Naive thymus-derived CD4-positive, alpha-beta T cell (primary cell): ENCODE data around the gene FAM193A. TPM values are rescaled to one million over a fixed set of nuclear protein-coding genes. Genes with fewer than 3 reads are reported as not detected.

Source experiments
- ATAC-seq: fragments of 150-1000 bp; cut with Tn5 transposase; 2 replicates; pipeline ENCODE4 v1.10.0; 2021; ENCODE audit warnings: mild to moderate bottlenecking, moderate library complexity
- CTCF ChIA-PET: fragments of 350-600 bp; sonication (Branson Sonifier 250); formaldehyde crosslinking; loops from one replicate; lab custom pipeline; 2021; ENCODE audit warnings: antibody characterized with exemption; lab: Charles Lee
- POLR2A ChIA-PET: fragments of 350-600 bp; sonication (Branson Sonifier 250); formaldehyde crosslinking; loops from one replicate; lab custom pipeline; 2021; ENCODE audit warnings: antibody characterized with exemption, inconsistent platforms; lab: Charles Lee
- DNase-seq, 9 donors: peaks; one replicate each; pipeline versions ENCODE4 v3.0.0 to v3.0.0-alpha.2; 2020 to 2022; ENCODE audit warnings: mixed read lengths in 1 of 9
- H3K27ac ChIP-seq: one replicate; pipeline ENCODE4 v1.7.0; 2013; ENCODE audit warnings: mild to moderate bottlenecking, low read depth, low read length, moderate library complexity
- H3K27me3 ChIP-seq, 2 donors: one replicate each; pipeline ENCODE4 v1.7.0; 2013; ENCODE audit warnings: low read length in 2 of 2, mild to moderate bottlenecking in 2 of 2, moderate library complexity in 2 of 2; ENCODE audit not compliant: control insufficient read depth in 2 of 2, insufficient read depth in 2 of 2
- H3K36me3 ChIP-seq, 3 experiments: 1 replicate in 2 of 3; 2 replicates in 1 of 3; pipeline ENCODE4 v1.7.0; 2013; ENCODE audit warnings: low read length in 3 of 3, mild to moderate bottlenecking in 3 of 3, moderate library complexity in 1 of 3; ENCODE audit not compliant: insufficient read depth in 3 of 3, control insufficient read depth in 2 of 3
- H3K4me1 ChIP-seq, 2 donors: one replicate each; pipeline ENCODE4 v1.7.0; 2013; ENCODE audit warnings: low read length in 2 of 2, mild to moderate bottlenecking in 2 of 2, moderate library complexity in 1 of 2; ENCODE audit not compliant: control insufficient read depth in 2 of 2, insufficient read depth in 2 of 2
- H3K4me3 ChIP-seq: 2 replicates; pipeline ENCODE4 v1.7.0; 2013; ENCODE audit warnings: mild to moderate bottlenecking, low read length
- H3K9me3 ChIP-seq, 3 experiments: 1 replicate in 2 of 3; 2 replicates in 1 of 3; pipeline ENCODE4 v1.7.0; 2013; ENCODE audit warnings: low read length in 3 of 3; ENCODE audit not compliant: control insufficient read depth in 2 of 3
- H3K27ac Mint-ChIP-seq, 9 donors: one replicate each; pipeline ENCODE4 v1.8.0; 2020 to 2022; ENCODE audit warnings: mixed read lengths in 9 of 9, mild to moderate bottlenecking in 8 of 9, moderate library complexity in 5 of 9, inconsistent platforms in 2 of 9
- H3K27me3 Mint-ChIP-seq, 5 donors: one replicate each; pipeline ENCODE4 v1.8.0; 2021 to 2022; ENCODE audit warnings: mixed read lengths in 5 of 5, mild to moderate bottlenecking in 1 of 5
- H3K36me3 Mint-ChIP-seq, 5 donors: one replicate each; pipeline ENCODE4 v1.8.0; 2020 to 2022; ENCODE audit warnings: mixed read lengths in 5 of 5, mild to moderate bottlenecking in 3 of 5, inconsistent platforms in 1 of 5
- H3K4me1 Mint-ChIP-seq, 7 donors: one replicate each; pipeline ENCODE4 v1.8.0; 2020 to 2022; ENCODE audit warnings: mixed read lengths in 7 of 7, mild to moderate bottlenecking in 3 of 7, inconsistent platforms in 1 of 7
- H3K4me3 Mint-ChIP-seq, 10 donors: one replicate each; pipeline ENCODE4 v1.8.0; 2020 to 2022; ENCODE audit warnings: mild to moderate bottlenecking in 10 of 10, mixed read lengths in 10 of 10, moderate library complexity in 6 of 10, inconsistent platforms in 2 of 10
- H3K9me3 Mint-ChIP-seq, 11 donors: one replicate each; pipeline ENCODE4 v1.8.0; 2020 to 2022; ENCODE audit warnings: mixed read lengths in 11 of 11, mild to moderate bottlenecking in 4 of 11, inconsistent platforms in 1 of 11, moderate library complexity in 1 of 11
- intact Hi-C, 2 donors: fragments of 100-400 bp; cut with micrococcal nuclease; formaldehyde crosslinking; loops; one replicate each; pipeline ENCODE4 v1.15.1; 2023
- polyA plus RNA-seq, 2 donors: library from polyadenylated mRNA; unstranded; fragments of 300-500 nt; fragmentation: Illumina TruSeq; gene quantifications; one replicate each; pipeline ENCODE4 v1.2.3, GENCODE V29; 2021
- total RNA-seq, 6 experiments: library from RNA in 5 of 6; stranded (reverse) in 5 of 6; gene quantifications; 1 replicate in 5 of 6; 2 replicates in 1 of 6; pipeline ENCODE4 v1.2.3 and lab custom pipeline; 2021 to 2026

The FAM193A gene
- total and polyA plus RNA-seq, 7 experiments from 2014 or later: 2.2 to 47.2 (median 39.8) TPM

- peak overlapping the region in 1 of 9 donors; percentile 12 for H3K27ac Mint-ChIP-seq
- POLR2A ChIA-PET: no interaction called here
Observed at GRCh38 chr4:2619459-2619858, 83.0 kb downstream of the FAM193A start.

GRCh38 chr4:2621419-2621818, 85.0 kb downstream of the FAM193A start:
- no peaks in the 10 kb centered on the region for H3K27me3 ChIP-seq
- Mint-ChIP-seq H3K27me3 (no peaks in the 10 kb centered on the region), H3K27ac (peak overlapping the region in 4 of 9 donors; percentile 12 to 82 (median 58)), H3K4me1 (peaks cover 10 to 49% (median 44%) of the 10 kb centered on the region in 7 donors), H3K36me3 (peaks cover 0 to 11% (median 3%) of the 10 kb centered on the region in 5 donors), H3K9me3 (no peaks in the 10 kb centered on the region), H3K4me3 (peak overlapping the region in 2 of 10 donors; percentile 8 to 66)
- no peak overlapping the region for H3K27ac ChIP-seq
- no peaks in the 10 kb centered on the region for H3K4me1 ChIP-seq
- intact Hi-C loops: no loop called here
- ChIA-PET CTCF (no interaction called here), POLR2A (no interaction called here)
- no peaks in the 10 kb centered on the region for H3K9me3 ChIP-seq
- DNase-seq: no peak
- H3K36me3 ChIP-seq: peaks cover 0 to 21% (median 8%) of the 10 kb centered on the region in 3 experiments
- no peak for ATAC-seq
- no peak overlapping the region for H3K4me3 ChIP-seq

More at GRCh38 chr4:2619459-2619858, 83.0 kb downstream of the FAM193A start:
- Histone ChIP-seq H3K36me3 (peaks cover 0 to 3% (median 0%) of the 10 kb centered on the region in 3 experiments), H3K9me3 (no peaks in the 10 kb centered on the region), H3K27ac (no peak overlapping the region), H3K27me3 (no peaks in the 10 kb centered on the region), H3K4me1 (no peaks in the 10 kb centered on the region), H3K4me3 (no peak overlapping the region)
- CTCF ChIA-PET: no interaction called here
- no peak overlapping the region for H3K4me3 Mint-ChIP-seq
- H3K9me3 Mint-ChIP-seq: no peaks in the 10 kb centered on the region
- H3K4me1 Mint-ChIP-seq: peaks cover 13 to 62% (median 55%) of the 10 kb centered on the region in 7 donors
- ATAC-seq: no peak
- no peak for DNase-seq
- intact Hi-C loops: no loop called here
- H3K27me3 Mint-ChIP-seq: no peaks in the 10 kb centered on the region
- peaks cover 0 to 9% (median 2%) of the 10 kb centered on the region in 5 donors for H3K36me3 Mint-ChIP-seq

GRCh38 chr4:2623442-2623841, 87.0 kb downstream of the FAM193A start:
- Histone ChIP-seq H3K36me3 (peaks cover 0 to 38% (median 16%) of the 10 kb centered on the region in 3 experiments), H3K4me3 (no peak overlapping the region), H3K27ac (no peak overlapping the region), H3K27me3 (no peaks in the 10 kb centered on the region), H3K9me3 (no peaks in the 10 kb centered on the region), H3K4me1 (no peaks in the 10 kb centered on the region)
- ATAC-seq (no peak), DNase-seq (no peak)
- ChIA-PET POLR2A (no interaction called here), CTCF (no interaction called here)
- intact Hi-C loops: no loop called here
- no peak overlapping the region for H3K4me3 Mint-ChIP-seq
- H3K4me1 Mint-ChIP-seq: peaks cover 10 to 39% (median 35%) of the 10 kb centered on the region in 7 donors
- no peaks in the 10 kb centered on the region for H3K9me3 Mint-ChIP-seq
- H3K27ac Mint-ChIP-seq: peak overlapping the region in 3 of 9 donors; percentile 0 to 56 (median 45)
- peaks cover 0 to 13% (median 5%) of the 10 kb centered on the region in 5 donors for H3K36me3 Mint-ChIP-seq
- no peaks in the 10 kb centered on the region for H3K27me3 Mint-ChIP-seq

GRCh38 chr4:2624782-2625530, 88.5 kb downstream of the FAM193A start:
- no peaks in the 10 kb centered on the region for H3K9me3 ChIP-seq
- ChIA-PET CTCF (no interaction called here), POLR2A (no interaction called here)
- H3K4me3 Mint-ChIP-seq: no peak overlapping the region
- intact Hi-C loops: no loop called here
- H3K27ac Mint-ChIP-seq: peak overlapping the region in 1 of 9 donors; percentile 23
- DNase-seq: no peak
- H3K4me1 ChIP-seq: no peaks in the 10 kb centered on the region
- H3K27me3 ChIP-seq: no peaks in the 10 kb centered on the region
- H3K9me3 Mint-ChIP-seq: no peaks in the 10 kb centered on the region
- no peak overlapping the region for H3K27ac ChIP-seq
- no peak for ATAC-seq
- peaks cover 7 to 49% (median 21%) of the 10 kb centered on the region in 3 experiments for H3K36me3 ChIP-seq
- H3K36me3 Mint-ChIP-seq: peaks cover 0 to 13% (median 5%) of the 10 kb centered on the region in 5 donors
- H3K27me3 Mint-ChIP-seq: no peaks in the 10 kb centered on the region
- peaks cover 8 to 29% (median 26%) of the 10 kb centered on the region in 7 donors for H3K4me1 Mint-ChIP-seq
- H3K4me3 ChIP-seq: no peak overlapping the region

- POLR2A ChIA-PET: no interaction called here
- H3K4me3 ChIP-seq: no peak overlapping the region
- no peaks in the 10 kb centered on the region for H3K27me3 ChIP-seq
- CTCF ChIA-PET: no interaction called here
- H3K9me3 Mint-ChIP-seq: no peaks in the 10 kb centered on the region
- ATAC-seq: no peak
- H3K9me3 ChIP-seq: no peaks in the 10 kb centered on the region
- DNase-seq: no peak
- no peak overlapping the region for H3K27ac Mint-ChIP-seq
- H3K36me3 ChIP-seq: peaks cover 9 to 61% (median 31%) of the 10 kb centered on the region in 3 experiments
- H3K27me3 Mint-ChIP-seq: no peaks in the 10 kb centered on the region
- H3K4me3 Mint-ChIP-seq: no peak overlapping the region
- H3K27ac ChIP-seq: no peak overlapping the region
- H3K36me3 Mint-ChIP-seq: peaks cover 0 to 16% (median 5%) of the 10 kb centered on the region in 5 donors
- no peaks in the 10 kb centered on the region for H3K4me1 ChIP-seq
- intact Hi-C loops: no loop called here
- H3K4me1 Mint-ChIP-seq: peaks cover 4 to 20% (median 15%) of the 10 kb centered on the region in 7 donors
Observed at GRCh38 chr4:2626231-2626630, 89.8 kb downstream of the FAM193A start.

GRCh38 chr4:2630556-2631273, 94.3 kb downstream of the FAM193A start:
- H3K4me3 Mint-ChIP-seq: no peak overlapping the region
- Histone ChIP-seq H3K27ac (no peak overlapping the region), H3K9me3 (no peaks in the 10 kb centered on the region), H3K27me3 (no peaks in the 10 kb centered on the region), H3K36me3 (peaks cover 21 to 72% (median 37%) of the 10 kb centered on the region in 3 experiments), H3K4me3 (no peak overlapping the region), H3K4me1 (no peaks in the 10 kb centered on the region)
- H3K4me1 Mint-ChIP-seq: peaks cover 0 to 4% (median 0%) of the 10 kb centered on the region in 7 donors
- POLR2A ChIA-PET: interaction anchor here (0.5 kb wide), 1 partner anchor 35 kb away, joined by 3 read pairs; no protein-coding TSS in a partner anchor
- intact Hi-C loops: no loop called here
- ATAC-seq (no peak), DNase-seq (no peak)
- no peaks in the 10 kb centered on the region for H3K27me3 Mint-ChIP-seq
- no peaks in the 10 kb centered on the region for H3K9me3 Mint-ChIP-seq
- no peak overlapping the region for H3K27ac Mint-ChIP-seq
- H3K36me3 Mint-ChIP-seq: peaks cover 0 to 23% (median 9%) of the 10 kb centered on the region in 5 donors
- CTCF ChIA-PET: no interaction called here
